ENCODE data around the gene DNM2.

Gene DNM2

DNA sequence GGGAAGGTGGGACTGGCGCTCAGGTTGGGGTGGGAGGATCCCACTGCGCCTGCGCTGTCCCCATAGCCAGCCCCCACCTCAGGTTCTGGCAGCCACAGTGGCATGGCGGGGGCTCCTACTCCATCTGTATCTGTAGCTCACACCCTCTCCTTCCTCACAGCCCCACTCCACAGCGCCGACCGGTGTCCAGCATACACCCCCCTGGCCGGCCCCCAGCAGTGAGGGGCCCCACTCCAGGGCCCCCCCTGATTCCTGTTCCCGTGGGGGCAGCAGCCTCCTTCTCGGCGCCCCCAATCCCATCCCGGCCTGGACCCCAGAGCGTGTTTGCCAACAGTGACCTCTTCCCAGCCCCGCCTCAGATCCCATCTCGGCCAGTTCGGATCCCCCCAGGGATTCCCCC, 112.1 kb downstream of the DNM2 start:
- H3K27ac ChIP-seq (replicated peaks) = no peak overlapping the region
- H3K4me3 ChIP-seq (replicated peaks; ENCODE audit: insufficient read depth, low read length) = no peak overlapping the region
- TF ChIP-seq, protein P1, sequence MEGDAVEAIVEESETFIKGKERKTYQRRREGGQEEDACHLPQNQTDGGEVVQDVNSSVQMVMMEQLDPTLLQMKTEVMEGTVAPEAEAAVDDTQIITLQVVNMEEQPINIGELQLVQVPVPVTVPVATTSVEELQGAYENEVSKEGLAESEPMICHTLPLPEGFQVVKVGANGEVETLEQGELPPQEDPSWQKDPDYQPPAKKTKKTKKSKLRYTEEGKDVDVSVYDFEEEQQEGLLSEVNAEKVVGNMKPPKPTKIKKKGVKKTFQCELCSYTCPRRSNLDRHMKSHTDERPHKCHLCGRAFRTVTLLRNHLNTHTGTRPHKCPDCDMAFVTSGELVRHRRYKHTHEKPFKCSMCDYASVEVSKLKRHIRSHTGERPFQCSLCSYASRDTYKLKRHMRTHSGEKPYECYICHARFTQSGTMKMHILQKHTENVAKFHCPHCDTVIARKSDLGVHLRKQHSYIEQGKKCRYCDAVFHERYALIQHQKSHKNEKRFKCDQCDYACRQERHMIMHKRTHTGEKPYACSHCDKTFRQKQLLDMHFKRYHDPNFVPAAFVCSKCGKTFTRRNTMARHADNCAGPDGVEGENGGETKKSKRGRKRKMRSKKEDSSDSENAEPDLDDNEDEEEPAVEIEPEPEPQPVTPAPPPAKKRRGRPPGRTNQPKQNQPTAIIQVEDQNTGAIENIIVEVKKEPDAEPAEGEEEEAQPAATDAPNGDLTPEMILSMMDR (IDR thresholded peaks at IDR 0.05; ENCODE audit: insufficient read depth, low read length) = no peak
- TF ChIP-seq POLR2AphosphoS5 (IDR thresholded peaks at IDR 0.05; ENCODE audit: low read depth) (no peak), GABPA (IDR thresholded peaks at IDR 0.05; ENCODE audit: low read depth) (no peak), SPI1 (IDR thresholded peaks at IDR 0.05; ENCODE audit: borderline replicate concordance, low read depth) (no peak)
- TF ChIP-seq, protein P2, sequence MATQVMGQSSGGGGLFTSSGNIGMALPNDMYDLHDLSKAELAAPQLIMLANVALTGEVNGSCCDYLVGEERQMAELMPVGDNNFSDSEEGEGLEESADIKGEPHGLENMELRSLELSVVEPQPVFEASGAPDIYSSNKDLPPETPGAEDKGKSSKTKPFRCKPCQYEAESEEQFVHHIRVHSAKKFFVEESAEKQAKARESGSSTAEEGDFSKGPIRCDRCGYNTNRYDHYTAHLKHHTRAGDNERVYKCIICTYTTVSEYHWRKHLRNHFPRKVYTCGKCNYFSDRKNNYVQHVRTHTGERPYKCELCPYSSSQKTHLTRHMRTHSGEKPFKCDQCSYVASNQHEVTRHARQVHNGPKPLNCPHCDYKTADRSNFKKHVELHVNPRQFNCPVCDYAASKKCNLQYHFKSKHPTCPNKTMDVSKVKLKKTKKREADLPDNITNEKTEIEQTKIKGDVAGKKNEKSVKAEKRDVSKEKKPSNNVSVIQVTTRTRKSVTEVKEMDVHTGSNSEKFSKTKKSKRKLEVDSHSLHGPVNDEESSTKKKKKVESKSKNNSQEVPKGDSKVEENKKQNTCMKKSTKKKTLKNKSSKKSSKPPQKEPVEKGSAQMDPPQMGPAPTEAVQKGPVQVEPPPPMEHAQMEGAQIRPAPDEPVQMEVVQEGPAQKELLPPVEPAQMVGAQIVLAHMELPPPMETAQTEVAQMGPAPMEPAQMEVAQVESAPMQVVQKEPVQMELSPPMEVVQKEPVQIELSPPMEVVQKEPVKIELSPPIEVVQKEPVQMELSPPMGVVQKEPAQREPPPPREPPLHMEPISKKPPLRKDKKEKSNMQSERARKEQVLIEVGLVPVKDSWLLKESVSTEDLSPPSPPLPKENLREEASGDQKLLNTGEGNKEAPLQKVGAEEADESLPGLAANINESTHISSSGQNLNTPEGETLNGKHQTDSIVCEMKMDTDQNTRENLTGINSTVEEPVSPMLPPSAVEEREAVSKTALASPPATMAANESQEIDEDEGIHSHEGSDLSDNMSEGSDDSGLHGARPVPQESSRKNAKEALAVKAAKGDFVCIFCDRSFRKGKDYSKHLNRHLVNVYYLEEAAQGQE (IDR thresholded peaks at IDR 0.05; ENCODE audit: insufficient replicate concordance, low read depth) = no peak
- H3K27me3 ChIP-seq (ENCODE audit: insufficient read depth, poor library complexity, severe bottlenecking) = no peaks in the 10 kb centered on the region
- no peak for DNase-seq (ENCODE audit: low read depth in 1 of 2, low spot score in 1 of 2)

DNA sequence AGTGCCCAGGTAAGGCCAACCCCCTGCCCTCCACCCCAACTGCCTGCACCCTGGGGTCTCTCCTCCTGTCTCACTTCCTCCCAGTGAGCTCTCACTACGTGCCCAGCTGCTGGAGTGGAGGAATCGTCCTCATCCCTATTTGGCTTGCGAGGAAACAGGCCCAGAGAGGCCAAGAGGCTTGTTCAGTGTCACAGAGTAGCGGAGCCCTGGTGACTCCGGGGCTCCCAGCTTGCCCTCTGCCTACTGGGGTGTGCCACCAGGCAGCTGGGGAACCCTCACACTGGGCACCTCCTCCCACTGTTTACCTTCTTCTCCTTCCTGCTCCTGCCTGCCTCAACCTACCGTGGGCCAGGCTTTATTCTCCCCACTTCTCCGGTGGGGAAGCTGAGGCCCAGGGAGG, 112.5 kb downstream of the DNM2 start:
- no peak for DNase-seq (ENCODE audit: low read depth in 1 of 2, low spot score in 1 of 2)
- Histone ChIP-seq H3K4me3 (replicated peaks; ENCODE audit: insufficient read depth, low read length) (no peak overlapping the region), H3K27me3 (ENCODE audit: insufficient read depth, poor library complexity, severe bottlenecking) (no peaks in the 10 kb centered on the region), H3K27ac (replicated peaks) (no peak overlapping the region)
- TF ChIP-seq, protein P2 (IDR thresholded peaks at IDR 0.05; ENCODE audit: insufficient replicate concordance, low read depth) = no peak
- no peak for TF ChIP-seq SPI1 (IDR thresholded peaks at IDR 0.05; ENCODE audit: borderline replicate concordance, low read depth)
- TF ChIP-seq, protein P1 (IDR thresholded peaks at IDR 0.05; ENCODE audit: insufficient read depth, low read length) = no peak
- TF ChIP-seq GABPA (IDR thresholded peaks at IDR 0.05; ENCODE audit: low read depth) = no peak
- TF ChIP-seq POLR2AphosphoS5 (IDR thresholded peaks at IDR 0.05; ENCODE audit: low read depth) = no peak

DNA sequence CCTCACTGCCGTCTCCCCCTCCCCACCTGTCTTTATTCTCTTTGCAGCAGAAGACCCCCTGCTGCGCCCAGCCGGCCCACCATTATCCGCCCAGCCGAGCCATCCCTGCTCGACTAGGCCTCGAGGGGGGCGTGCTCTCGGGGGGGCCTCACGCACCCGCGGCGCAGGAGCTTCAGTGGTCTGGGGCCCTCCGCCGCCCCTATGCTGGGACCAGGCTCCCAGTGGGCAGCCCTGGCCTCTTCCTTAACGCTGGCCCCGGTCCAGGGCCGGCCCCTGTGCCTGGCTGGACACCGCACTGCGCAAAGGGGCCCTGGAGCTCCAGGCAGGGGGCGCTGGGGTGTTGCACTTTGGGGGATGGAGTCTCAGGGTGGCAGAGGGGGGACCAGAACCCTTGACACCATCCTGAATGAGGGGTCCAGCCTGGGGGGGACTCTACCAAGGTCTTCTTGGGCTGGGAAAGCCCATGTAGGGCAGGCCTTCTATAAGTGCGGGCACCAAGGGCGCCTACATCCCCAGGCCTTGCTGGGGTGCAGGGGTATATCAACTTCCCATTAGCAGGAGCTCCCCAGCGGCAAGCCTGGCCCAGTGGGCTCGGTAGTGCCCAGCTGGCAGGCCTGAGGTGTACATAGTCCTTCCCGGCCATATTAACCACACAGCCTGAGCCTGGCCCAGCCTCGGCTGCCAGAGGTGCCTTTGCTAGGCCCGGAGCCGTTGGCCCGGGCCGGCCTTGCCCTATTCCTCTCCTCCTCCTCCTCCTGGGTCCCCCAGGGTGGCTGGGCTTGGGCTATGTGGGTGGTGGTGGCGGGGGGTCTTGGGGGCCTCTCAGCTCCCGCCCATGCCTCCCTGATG, 113.3 kb downstream of the DNM2 start:
- DNase-seq (ENCODE audit: low read depth in 1 of 2, low spot score in 1 of 2) = no peak
- TF ChIP-seq GABPA (IDR thresholded peaks at IDR 0.05; ENCODE audit: low read depth) (no peak), POLR2AphosphoS5 (IDR thresholded peaks at IDR 0.05; ENCODE audit: low read depth) (no peak), SPI1 (IDR thresholded peaks at IDR 0.05; ENCODE audit: borderline replicate concordance, low read depth) (no peak)
- TF ChIP-seq, protein P1 (IDR thresholded peaks at IDR 0.05; ENCODE audit: insufficient read depth, low read length) = no peak
- TF ChIP-seq, protein P2 (IDR thresholded peaks at IDR 0.05; ENCODE audit: insufficient replicate concordance, low read depth) = no peak
- Histone ChIP-seq H3K4me3 (replicated peaks; ENCODE audit: insufficient read depth, low read length) (no peak overlapping the region), H3K27ac (replicated peaks) (no peak overlapping the region), H3K27me3 (ENCODE audit: insufficient read depth, poor library complexity, severe bottlenecking) (no peaks in the 10 kb centered on the region)
